ENCODE measurements around the gene TMEM101.

TMEM101 gene

DNA sequence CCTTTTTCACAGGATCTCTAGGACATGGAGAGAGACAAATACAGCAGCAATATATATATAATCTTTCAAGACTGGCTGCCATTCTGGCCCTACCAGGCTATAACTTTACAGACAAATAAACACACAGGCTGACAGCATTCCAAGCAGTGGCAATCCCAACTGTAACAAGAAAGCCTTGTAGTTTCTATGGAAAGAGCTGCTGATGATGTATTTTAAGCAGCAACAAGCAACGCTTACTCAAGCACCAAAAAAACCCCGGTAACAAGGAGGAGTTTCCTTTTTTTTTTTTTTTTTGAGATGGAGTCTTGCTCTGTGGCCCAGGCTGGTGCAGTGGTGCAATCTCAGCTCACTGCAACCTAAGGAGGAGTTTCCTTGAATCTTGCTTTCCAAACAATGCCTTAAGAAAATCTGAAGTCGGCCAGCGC is 28.5 kb upstream of the TMEM101 start:
- Histone ChIP-seq H3K9me2 (replicated peaks; ENCODE audit: low read depth, low read length) (no peaks in the 10 kb centered on the region), H2AFZ (ENCODE audit: low read length) (no peak overlapping the region), H3K9ac (ENCODE audit: low read depth, low read length, poor library complexity, severe bottlenecking) (no peak overlapping the region), H3K4me1 (ENCODE audit: insufficient read depth, low read length, poor library complexity, severe bottlenecking) (no peaks in the 10 kb centered on the region), H3K27me3 (ENCODE audit: insufficient read depth, low read length, poor library complexity, severe bottlenecking) (no peaks in the 10 kb centered on the region), H3K36me3 (ENCODE audit: insufficient read depth, low read length) (peaks cover 26% of the 10 kb centered on the region; the same call in 1 of the 2 replicates), H3K4me2 (ENCODE audit: low read depth, low read length, poor library complexity, severe bottlenecking) (no peak overlapping the region), H4K20me1 (ENCODE audit: insufficient read depth, low read length, poor library complexity, severe bottlenecking) (peaks cover 32% of the 10 kb centered on the region), H3K4me3 (ENCODE audit: low read length, poor library complexity, severe bottlenecking) (no peak overlapping the region), H3F3A (ENCODE audit: low read depth) (no peaks in the 10 kb centered on the region), H3K9me3 (ENCODE audit: insufficient read depth, low read depth, low read length) (no peaks in the 10 kb centered on the region), H3K79me2 (ENCODE audit: insufficient read depth, low read length) (peaks cover 61% of the 10 kb centered on the region)
- TF ChIP-seq, protein P1, sequence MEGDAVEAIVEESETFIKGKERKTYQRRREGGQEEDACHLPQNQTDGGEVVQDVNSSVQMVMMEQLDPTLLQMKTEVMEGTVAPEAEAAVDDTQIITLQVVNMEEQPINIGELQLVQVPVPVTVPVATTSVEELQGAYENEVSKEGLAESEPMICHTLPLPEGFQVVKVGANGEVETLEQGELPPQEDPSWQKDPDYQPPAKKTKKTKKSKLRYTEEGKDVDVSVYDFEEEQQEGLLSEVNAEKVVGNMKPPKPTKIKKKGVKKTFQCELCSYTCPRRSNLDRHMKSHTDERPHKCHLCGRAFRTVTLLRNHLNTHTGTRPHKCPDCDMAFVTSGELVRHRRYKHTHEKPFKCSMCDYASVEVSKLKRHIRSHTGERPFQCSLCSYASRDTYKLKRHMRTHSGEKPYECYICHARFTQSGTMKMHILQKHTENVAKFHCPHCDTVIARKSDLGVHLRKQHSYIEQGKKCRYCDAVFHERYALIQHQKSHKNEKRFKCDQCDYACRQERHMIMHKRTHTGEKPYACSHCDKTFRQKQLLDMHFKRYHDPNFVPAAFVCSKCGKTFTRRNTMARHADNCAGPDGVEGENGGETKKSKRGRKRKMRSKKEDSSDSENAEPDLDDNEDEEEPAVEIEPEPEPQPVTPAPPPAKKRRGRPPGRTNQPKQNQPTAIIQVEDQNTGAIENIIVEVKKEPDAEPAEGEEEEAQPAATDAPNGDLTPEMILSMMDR (conservative IDR thresholded peaks at IDR 0.05; ENCODE audit: low read length): no peak
- no peak for TF ChIP-seq EZH2phosphoT487 (IDR thresholded peaks at IDR 0.05; ENCODE audit: borderline replicate concordance)

DNA sequence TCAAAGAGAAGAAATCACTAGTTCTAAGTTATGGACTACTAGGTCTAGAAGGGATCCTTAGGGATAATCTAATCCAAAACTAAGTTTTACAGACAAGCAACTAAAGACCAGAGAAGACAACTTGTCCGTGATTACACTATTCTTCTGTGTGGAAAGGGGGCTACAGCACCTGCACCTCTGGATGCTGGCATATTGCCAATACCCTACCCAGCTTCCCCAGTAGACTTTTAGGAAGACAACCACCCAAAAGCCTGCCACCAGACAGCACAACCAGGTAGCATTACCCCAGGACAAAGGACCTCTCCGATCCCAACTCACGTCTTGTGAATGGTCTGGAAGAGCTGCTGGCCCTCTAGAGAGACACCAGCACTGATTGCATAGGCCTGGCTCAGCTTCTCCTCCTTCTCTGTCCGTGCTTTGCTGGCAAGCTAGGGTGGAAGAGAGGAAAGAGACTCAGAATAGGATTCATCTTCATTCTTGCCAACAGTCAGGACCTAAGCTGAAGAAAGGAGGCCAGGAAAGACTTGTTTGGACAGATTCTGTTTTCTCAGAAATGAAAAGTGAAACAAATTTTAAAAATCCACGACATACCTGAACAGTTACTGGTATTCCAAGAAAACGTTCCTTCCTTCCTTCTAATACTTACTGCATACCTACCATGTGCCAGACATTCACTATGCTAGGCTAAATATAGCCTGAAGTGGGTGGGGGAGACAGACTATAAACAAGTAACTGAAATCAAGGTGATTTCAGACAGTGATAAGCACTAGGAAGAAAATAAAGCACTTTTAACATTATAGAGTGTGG is 25.3 kb upstream of the TMEM101 start:
- Histone ChIP-seq H3K36me3 (ENCODE audit: insufficient read depth, low read length) (peaks cover 41% of the 10 kb centered on the region; the same call in 1 of the 2 replicates), H3F3A (ENCODE audit: low read depth) (no peaks in the 10 kb centered on the region), H3K4me3 (ENCODE audit: low read length, poor library complexity, severe bottlenecking) (no peak overlapping the region), H3K4me2 (ENCODE audit: low read depth, low read length, poor library complexity, severe bottlenecking) (no peak overlapping the region), H3K9me2 (replicated peaks; ENCODE audit: low read depth, low read length) (no peaks in the 10 kb centered on the region), H3K4me1 (ENCODE audit: insufficient read depth, low read length, poor library complexity, severe bottlenecking) (no peaks in the 10 kb centered on the region), H3K9ac (ENCODE audit: low read depth, low read length, poor library complexity, severe bottlenecking) (no peak overlapping the region), H3K79me2 (ENCODE audit: insufficient read depth, low read length) (peaks cover 45% of the 10 kb centered on the region), H4K20me1 (ENCODE audit: insufficient read depth, low read length, poor library complexity, severe bottlenecking) (peaks cover 30% of the 10 kb centered on the region), H2AFZ (ENCODE audit: low read length) (no peak overlapping the region), H3K27me3 (ENCODE audit: insufficient read depth, low read length, poor library complexity, severe bottlenecking) (no peaks in the 10 kb centered on the region), H3K9me3 (ENCODE audit: insufficient read depth, low read depth, low read length) (no peaks in the 10 kb centered on the region)
- TF ChIP-seq, protein P1 (conservative IDR thresholded peaks at IDR 0.05; ENCODE audit: low read length): no peak
- TF ChIP-seq EZH2phosphoT487 (IDR thresholded peaks at IDR 0.05; ENCODE audit: borderline replicate concordance): no peak

DNA sequence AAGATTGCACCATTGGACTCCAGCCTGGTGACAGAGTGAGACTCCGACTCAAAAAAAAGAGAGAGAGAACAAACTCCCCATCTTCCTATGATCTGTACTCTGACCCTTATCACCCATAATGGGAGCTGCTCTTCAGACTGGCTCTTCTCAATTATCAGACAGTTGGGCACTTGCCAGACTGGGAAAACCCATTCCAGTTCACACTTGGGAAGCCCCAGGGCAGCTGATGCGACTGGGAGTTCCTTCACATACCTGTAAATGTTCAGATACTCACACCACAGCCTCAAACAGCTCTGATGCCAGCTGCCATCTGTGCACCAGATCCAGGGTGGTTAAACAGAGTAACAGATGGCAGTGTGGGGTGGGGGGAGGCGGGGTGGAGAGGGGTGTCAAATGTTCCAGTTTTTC is 23.8 kb upstream of the TMEM101 start:
- Histone ChIP-seq H3K9me3 (ENCODE audit: insufficient read depth, low read depth, low read length) (no peaks in the 10 kb centered on the region), H3K9me2 (replicated peaks; ENCODE audit: low read depth, low read length) (no peaks in the 10 kb centered on the region), H3K27me3 (ENCODE audit: insufficient read depth, low read length, poor library complexity, severe bottlenecking) (no peaks in the 10 kb centered on the region), H3F3A (ENCODE audit: low read depth) (no peaks in the 10 kb centered on the region), H3K4me1 (ENCODE audit: insufficient read depth, low read length, poor library complexity, severe bottlenecking) (no peaks in the 10 kb centered on the region), H4K20me1 (ENCODE audit: insufficient read depth, low read length, poor library complexity, severe bottlenecking) (peaks cover 19% of the 10 kb centered on the region), H3K4me2 (ENCODE audit: low read depth, low read length, poor library complexity, severe bottlenecking) (no peak overlapping the region), H3K36me3 (ENCODE audit: insufficient read depth, low read length) (peaks cover 50% of the 10 kb centered on the region; the same call in 1 of the 2 replicates), H3K9ac (ENCODE audit: low read depth, low read length, poor library complexity, severe bottlenecking) (no peak overlapping the region), H3K79me2 (ENCODE audit: insufficient read depth, low read length) (peaks cover 32% of the 10 kb centered on the region), H2AFZ (ENCODE audit: low read length) (no peak overlapping the region), H3K4me3 (ENCODE audit: low read length, poor library complexity, severe bottlenecking) (no peak overlapping the region)
- TF ChIP-seq, protein P1 (conservative IDR thresholded peaks at IDR 0.05; ENCODE audit: low read length): no peak
- TF ChIP-seq EZH2phosphoT487 (IDR thresholded peaks at IDR 0.05; ENCODE audit: borderline replicate concordance): no peak
